ENCODE data around the gene MEIKIN. TPM values are rescaled to one million over a fixed set of nuclear protein-coding genes. Genes with fewer than 3 reads are reported as not detected.

The MEIKIN gene
- total RNA-seq, 1 experiment from 2014 or later = not detected

DNA sequence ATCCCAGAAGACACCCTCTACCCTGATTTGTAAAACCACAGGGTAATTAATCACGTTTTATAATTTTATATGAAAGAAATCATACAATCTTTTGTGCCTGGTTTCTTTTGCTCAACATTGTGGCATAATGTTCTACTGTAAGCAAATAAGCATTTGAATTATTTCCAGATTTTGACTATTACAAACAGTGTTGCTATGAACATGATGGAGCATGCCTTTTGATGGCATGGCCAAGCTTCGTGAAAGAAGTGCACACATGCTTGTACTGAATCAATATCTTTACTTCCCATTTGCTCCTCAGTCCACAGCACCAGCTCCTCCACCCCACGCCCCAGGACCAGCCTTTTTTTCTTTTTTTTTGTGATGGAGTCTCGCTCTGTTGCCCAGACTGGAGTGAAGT, 36.1 kb upstream of the MEIKIN start:
- ChIA-PET POLR2A (ENCODE audit: unreplicated experiment) (interaction anchor here (0.6 kb wide), 1 partner anchor 34 kb away, joined by 14 read pairs; no protein-coding TSS in a partner anchor), CTCF (no interaction called here)
- Histone ChIP-seq H3K4me2 (ENCODE audit: low read length) (no peak overlapping the region), H3K27ac (ENCODE audit: low read length) (no peak overlapping the region), H3K4me1 (ENCODE audit: insufficient read depth, low read length) (no peaks in the 10 kb centered on the region), H3K27me3 (ENCODE audit: low read length) (no peaks in the 10 kb centered on the region), H3K36me3 (ENCODE audit: low read depth, low read length) (no peaks in the 10 kb centered on the region), H3K9ac (ENCODE audit: low read length) (no peak overlapping the region), H4K20me1 (ENCODE audit: low read length) (no peaks in the 10 kb centered on the region), H2AFZ (ENCODE audit: low read length) (no peak overlapping the region), H3K9me2 (replicated peaks; ENCODE audit: low read length) (no peaks in the 10 kb centered on the region), H3K79me2 (ENCODE audit: low read length) (no peaks in the 10 kb centered on the region), H3K9me3 (ENCODE audit: low read length) (no peaks in the 10 kb centered on the region), H3F3A (ENCODE audit: low read length, unreplicated experiment) (no peaks in the 10 kb centered on the region), H3K4me3 (ENCODE audit: low read length) (no peak overlapping the region)
- BruUV-seq (replicated peaks) = no TSS peak
- DNase-seq (no peak), ATAC-seq (no peak)
- intact Hi-C loops (cut with micrococcal nuclease) = no loop called here
- TF ChIP-seq EZH2 (IDR thresholded peaks at IDR 0.05; ENCODE audit: low read length, unreplicated experiment) = no peak
- TF ChIP-seq, protein P1, sequence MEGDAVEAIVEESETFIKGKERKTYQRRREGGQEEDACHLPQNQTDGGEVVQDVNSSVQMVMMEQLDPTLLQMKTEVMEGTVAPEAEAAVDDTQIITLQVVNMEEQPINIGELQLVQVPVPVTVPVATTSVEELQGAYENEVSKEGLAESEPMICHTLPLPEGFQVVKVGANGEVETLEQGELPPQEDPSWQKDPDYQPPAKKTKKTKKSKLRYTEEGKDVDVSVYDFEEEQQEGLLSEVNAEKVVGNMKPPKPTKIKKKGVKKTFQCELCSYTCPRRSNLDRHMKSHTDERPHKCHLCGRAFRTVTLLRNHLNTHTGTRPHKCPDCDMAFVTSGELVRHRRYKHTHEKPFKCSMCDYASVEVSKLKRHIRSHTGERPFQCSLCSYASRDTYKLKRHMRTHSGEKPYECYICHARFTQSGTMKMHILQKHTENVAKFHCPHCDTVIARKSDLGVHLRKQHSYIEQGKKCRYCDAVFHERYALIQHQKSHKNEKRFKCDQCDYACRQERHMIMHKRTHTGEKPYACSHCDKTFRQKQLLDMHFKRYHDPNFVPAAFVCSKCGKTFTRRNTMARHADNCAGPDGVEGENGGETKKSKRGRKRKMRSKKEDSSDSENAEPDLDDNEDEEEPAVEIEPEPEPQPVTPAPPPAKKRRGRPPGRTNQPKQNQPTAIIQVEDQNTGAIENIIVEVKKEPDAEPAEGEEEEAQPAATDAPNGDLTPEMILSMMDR (conservative IDR thresholded peaks at IDR 0.05; ENCODE audit: low read depth, low read length) = no peak
- TF ChIP-seq EZH2phosphoT487 (IDR thresholded peaks at IDR 0.05; ENCODE audit: borderline replicate concordance, low read length) = no peak

DNA sequence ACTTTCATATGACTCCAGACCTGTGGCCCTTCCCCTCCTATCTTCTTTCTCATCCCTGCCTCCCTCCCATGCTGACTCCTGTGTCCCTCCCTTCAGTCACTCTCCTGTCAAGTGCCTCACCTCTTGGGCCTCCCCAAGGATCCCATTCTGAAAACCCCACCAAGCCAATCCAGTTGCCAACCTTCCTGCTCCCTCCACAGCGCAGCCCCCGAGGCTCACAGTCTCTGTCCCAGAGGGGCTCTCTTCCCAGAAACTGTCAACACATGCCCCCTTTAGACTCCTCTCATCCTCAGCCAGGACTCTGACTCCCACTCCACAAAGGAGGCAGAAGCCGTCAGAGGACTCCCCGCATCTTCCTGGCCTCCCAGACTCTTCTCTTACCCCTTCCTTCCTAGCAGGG, 35.2 kb upstream of the MEIKIN start:
- H3K36me3 ChIP-seq (ENCODE audit: low read depth, low read length) = no peaks in the 10 kb centered on the region
- H3K9ac ChIP-seq (ENCODE audit: low read length) = no peak overlapping the region
- no peaks in the 10 kb centered on the region for H3K4me1 ChIP-seq (ENCODE audit: insufficient read depth, low read length)
- H4K20me1 ChIP-seq (ENCODE audit: low read length) = no peaks in the 10 kb centered on the region
- no peaks in the 10 kb centered on the region for H3K9me2 ChIP-seq (replicated peaks; ENCODE audit: low read length)
- DNase-seq (no peak), ATAC-seq (no peak)
- H2AFZ ChIP-seq (ENCODE audit: low read length) = no peak overlapping the region
- H3K9me3 ChIP-seq (ENCODE audit: low read length) = no peaks in the 10 kb centered on the region
- no peak overlapping the region for H3K4me3 ChIP-seq (ENCODE audit: low read length)
- no peak overlapping the region for H3K27ac ChIP-seq (ENCODE audit: low read length)
- CTCF ChIA-PET = no interaction called here
- no peaks in the 10 kb centered on the region for H3K79me2 ChIP-seq (ENCODE audit: low read length)
- no peak overlapping the region for H3K4me2 ChIP-seq (ENCODE audit: low read length)
- no TSS peak for BruUV-seq (replicated peaks)
- no peaks in the 10 kb centered on the region for H3K27me3 ChIP-seq (ENCODE audit: low read length)
- no peaks in the 10 kb centered on the region for H3F3A ChIP-seq (ENCODE audit: low read length, unreplicated experiment)
- POLR2A ChIA-PET (ENCODE audit: unreplicated experiment) = no interaction called here
- TF ChIP-seq, protein P1 (conservative IDR thresholded peaks at IDR 0.05; ENCODE audit: low read depth, low read length) = no peak
- no peak for TF ChIP-seq EZH2 (IDR thresholded peaks at IDR 0.05; ENCODE audit: low read length, unreplicated experiment)
- no peak for TF ChIP-seq EZH2phosphoT487 (IDR thresholded peaks at IDR 0.05; ENCODE audit: borderline replicate concordance, low read length)
- intact Hi-C loops (cut with micrococcal nuclease) = no loop called here

DNA sequence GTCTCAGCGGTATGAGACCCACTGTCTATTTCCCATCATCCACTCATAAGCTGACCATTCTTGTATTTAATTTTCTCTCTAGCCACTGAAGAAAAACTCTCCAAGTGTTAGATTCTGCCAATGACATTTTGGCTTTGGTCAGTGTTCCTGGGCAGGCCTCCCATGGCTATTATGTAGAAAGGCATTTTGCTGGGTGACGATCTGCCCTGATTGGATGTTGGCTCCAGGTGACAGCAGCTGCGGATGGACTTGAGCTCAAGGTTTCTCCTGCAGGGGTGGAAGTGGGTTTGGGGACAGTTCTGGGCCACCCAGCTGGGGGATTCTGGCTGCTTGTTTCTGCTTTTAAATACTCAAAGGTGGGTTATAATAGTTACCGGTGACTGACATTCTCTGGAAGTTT, 34.4 kb upstream of the MEIKIN start:
- no peaks in the 10 kb centered on the region for H4K20me1 ChIP-seq (ENCODE audit: low read length)
- no peaks in the 10 kb centered on the region for H3K27me3 ChIP-seq (ENCODE audit: low read length)
- no peaks in the 10 kb centered on the region for H3K4me1 ChIP-seq (ENCODE audit: insufficient read depth, low read length)
- no TSS peak for BruUV-seq (replicated peaks)
- H3K36me3 ChIP-seq (ENCODE audit: low read depth, low read length) = no peaks in the 10 kb centered on the region
- H3K4me2 ChIP-seq (ENCODE audit: low read length) = no peak overlapping the region
- ATAC-seq = no peak
- ChIA-PET CTCF (no interaction called here), POLR2A (ENCODE audit: unreplicated experiment) (no interaction called here)
- no peak overlapping the region for H2AFZ ChIP-seq (ENCODE audit: low read length)
- no peaks in the 10 kb centered on the region for H3K79me2 ChIP-seq (ENCODE audit: low read length)
- TF ChIP-seq, protein P1 (conservative IDR thresholded peaks at IDR 0.05; ENCODE audit: low read depth, low read length) = no peak
- TF ChIP-seq EZH2 (IDR thresholded peaks at IDR 0.05; ENCODE audit: low read length, unreplicated experiment) (no peak), EZH2phosphoT487 (IDR thresholded peaks at IDR 0.05; ENCODE audit: borderline replicate concordance, low read length) (no peak)
- H3K9ac ChIP-seq (ENCODE audit: low read length) = no peak overlapping the region
- DNase-seq = no peak
- no peaks in the 10 kb centered on the region for H3K9me2 ChIP-seq (replicated peaks; ENCODE audit: low read length)
- H3K4me3 ChIP-seq (ENCODE audit: low read length) = no peak overlapping the region
- no peak overlapping the region for H3K27ac ChIP-seq (ENCODE audit: low read length)
- intact Hi-C loops (cut with micrococcal nuclease) = no loop called here
- no peaks in the 10 kb centered on the region for H3F3A ChIP-seq (ENCODE audit: low read length, unreplicated experiment)
- no peaks in the 10 kb centered on the region for H3K9me3 ChIP-seq (ENCODE audit: low read length)
